ENCODE data around the gene TGM5. TPM values are rescaled to one million over a fixed set of nuclear protein-coding genes. Genes with fewer than 3 reads are reported as not detected.

Gene TGM5
- total and polyA plus RNA-seq, 4 experiments from 2014 or later: not detected

- POLR2A ChIA-PET (ENCODE audit: partially characterized antibody): no interaction called here
- Mint-ChIP-seq H3K27ac (peak overlapping the region in 1 of 7 donors; percentile 6), H3K4me1 (peaks cover 3 to 16% (median 7%) of the 10 kb centered on the region in 4 donors), H3K27me3 (peaks cover 12 to 20% of the 10 kb centered on the region in 2 donors), H3K9me3 (peaks cover 0 to 6% (median 3%) of the 10 kb centered on the region in 8 donors), H3K4me3 (no peak overlapping the region), H3K36me3 (no peaks in the 10 kb centered on the region)
- CTCF ChIA-PET (ENCODE audit: partially characterized antibody): interaction anchor here (1.9 to 3.3 kb wide), 2 partner anchors 18 to 43 kb away, joined by 7 to 17 read pairs; no protein-coding TSS in a partner anchor
- DNase-seq: no peak
- H3K4me1 ChIP-seq (ENCODE audit: insufficient read depth, low read length): peaks cover 7% of the 10 kb centered on the region
- intact Hi-C loops (cut with micrococcal nuclease): no loop called here
- no peaks in the 10 kb centered on the region for H3K36me3 ChIP-seq (ENCODE audit: insufficient read depth, low read length)
- H3K27me3 ChIP-seq (ENCODE audit: insufficient read depth, low read length): no peaks in the 10 kb centered on the region
- no peak overlapping the region for H3K4me3 ChIP-seq (ENCODE audit: low read length in 2 of 2)
- H3K27ac ChIP-seq (ENCODE audit: low read depth, low read length): no peak overlapping the region
- H3K9me3 ChIP-seq (ENCODE audit: control insufficient read depth in 1 of 2, low read length in 2 of 2): no peaks in the 10 kb centered on the region
These were observed 1.7 kb upstream of the TGM5 start for GRCh38 chr15:43268111-43269105.

GRCh38 chr15:43267439-43267838 lies 711 bp upstream of the TGM5 start:
- POLR2A ChIA-PET (ENCODE audit: partially characterized antibody): no interaction called here
- Histone ChIP-seq H3K9me3 (ENCODE audit: control insufficient read depth in 1 of 2, low read length in 2 of 2) (no peaks in the 10 kb centered on the region), H3K4me1 (ENCODE audit: insufficient read depth, low read length) (peaks cover 7% of the 10 kb centered on the region), H3K27ac (ENCODE audit: low read depth, low read length) (no peak overlapping the region), H3K36me3 (ENCODE audit: insufficient read depth, low read length) (no peaks in the 10 kb centered on the region), H3K4me3 (ENCODE audit: low read length in 2 of 2) (no peak overlapping the region), H3K27me3 (ENCODE audit: insufficient read depth, low read length) (no peaks in the 10 kb centered on the region)
- no peak overlapping the region for H3K27ac Mint-ChIP-seq
- CTCF ChIA-PET (ENCODE audit: partially characterized antibody): interaction anchor here (1.9 to 3.3 kb wide), 2 partner anchors 19 to 42 kb away, joined by 7 to 17 read pairs; no protein-coding TSS in a partner anchor
- peaks cover 3 to 16% (median 7%) of the 10 kb centered on the region in 4 donors for H3K4me1 Mint-ChIP-seq
- peaks cover 11 to 20% of the 10 kb centered on the region in 2 donors for H3K27me3 Mint-ChIP-seq
- intact Hi-C loops (cut with micrococcal nuclease): no loop called here
- no peak overlapping the region for H3K4me3 Mint-ChIP-seq
- no peaks in the 10 kb centered on the region for H3K36me3 Mint-ChIP-seq
- peaks cover 0 to 5% (median 3%) of the 10 kb centered on the region in 8 donors for H3K9me3 Mint-ChIP-seq
- DNase-seq: no peak

GRCh38 chr15:43266386-43266785 lies 342 bp downstream of the TGM5 start:
- H3K27ac Mint-ChIP-seq: no peak overlapping the region
- peaks cover 10 to 19% of the 10 kb centered on the region in 2 donors for H3K27me3 Mint-ChIP-seq
- intact Hi-C loops (cut with micrococcal nuclease): no loop called here
- H3K36me3 Mint-ChIP-seq: no peaks in the 10 kb centered on the region
- Histone ChIP-seq H3K36me3 (ENCODE audit: insufficient read depth, low read length) (no peaks in the 10 kb centered on the region), H3K4me1 (ENCODE audit: insufficient read depth, low read length) (peaks cover 7% of the 10 kb centered on the region), H3K4me3 (ENCODE audit: low read length in 2 of 2) (no peak overlapping the region), H3K27me3 (ENCODE audit: insufficient read depth, low read length) (no peaks in the 10 kb centered on the region), H3K27ac (ENCODE audit: low read depth, low read length) (no peak overlapping the region), H3K9me3 (ENCODE audit: control insufficient read depth in 1 of 2, low read length in 2 of 2) (no peaks in the 10 kb centered on the region)
- POLR2A ChIA-PET (ENCODE audit: partially characterized antibody): no interaction called here
- no peak overlapping the region for H3K4me3 Mint-ChIP-seq
- CTCF ChIA-PET (ENCODE audit: partially characterized antibody): interaction anchor here (1.6 to 3.3 kb wide), 2 partner anchors 20 to 40 kb away, joined by 4 to 17 read pairs; no protein-coding TSS in a partner anchor
- DNase-seq: no peak
- H3K4me1 Mint-ChIP-seq: peaks cover 3 to 15% (median 7%) of the 10 kb centered on the region in 4 donors
- H3K9me3 Mint-ChIP-seq: peaks cover 0 to 2% (median 0%) of the 10 kb centered on the region in 8 donors

- H3K9me3 ChIP-seq (ENCODE audit: control insufficient read depth in 1 of 2, low read length in 2 of 2): no peaks in the 10 kb centered on the region
- POLR2A ChIA-PET (ENCODE audit: partially characterized antibody): no interaction called here
- H3K4me1 ChIP-seq (ENCODE audit: insufficient read depth, low read length): no peaks in the 10 kb centered on the region
- no peaks in the 10 kb centered on the region for H3K36me3 ChIP-seq (ENCODE audit: insufficient read depth, low read length)
- CTCF ChIA-PET (ENCODE audit: partially characterized antibody): no interaction called here
- Mint-ChIP-seq H3K27ac (no peak overlapping the region), H3K4me3 (no peak overlapping the region), H3K4me1 (no peaks in the 10 kb centered on the region), H3K27me3 (peaks cover 0 to 6% of the 10 kb centered on the region in 2 donors), H3K36me3 (no peaks in the 10 kb centered on the region), H3K9me3 (no peaks in the 10 kb centered on the region)
- intact Hi-C loops (cut with micrococcal nuclease): no loop called here
- no peak overlapping the region for H3K27ac ChIP-seq (ENCODE audit: low read depth, low read length)
- H3K27me3 ChIP-seq (ENCODE audit: insufficient read depth, low read length): no peaks in the 10 kb centered on the region
- DNase-seq: no peak
- H3K4me3 ChIP-seq (ENCODE audit: low read length in 2 of 2): no peak overlapping the region
These were observed 6.6 kb downstream of the TGM5 start for GRCh38 chr15:43260011-43260615.

DNA sequence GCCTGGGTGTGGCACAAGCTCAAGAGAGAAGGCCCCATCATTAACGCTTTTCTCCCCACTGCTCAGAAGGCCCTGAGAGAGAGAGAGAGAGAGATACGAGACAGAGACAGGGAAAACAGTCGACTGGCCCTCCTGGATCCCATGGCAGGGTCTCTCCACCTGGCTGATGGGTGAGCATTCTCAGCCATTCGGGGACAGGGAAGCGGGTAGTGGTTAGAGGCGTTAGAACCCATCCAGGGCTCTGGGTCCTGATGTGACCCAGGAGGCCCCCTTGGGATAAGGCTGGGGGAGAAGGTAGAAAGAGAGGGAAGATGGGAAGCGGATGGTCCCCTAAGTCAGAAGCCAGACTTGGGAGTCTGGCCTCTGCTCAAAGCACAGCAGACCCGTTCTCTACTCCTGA lies 7.9 kb downstream of the TGM5 start:
- Mint-ChIP-seq H3K36me3 (no peaks in the 10 kb centered on the region), H3K9me3 (no peaks in the 10 kb centered on the region), H3K27me3 (peaks cover 3 to 4% of the 10 kb centered on the region in 2 donors), H3K4me1 (peaks cover 0 to 2% (median 0%) of the 10 kb centered on the region in 4 donors), H3K4me3 (no peak overlapping the region), H3K27ac (no peak overlapping the region)
- no peaks in the 10 kb centered on the region for H3K9me3 ChIP-seq (ENCODE audit: control insufficient read depth in 1 of 2, low read length in 2 of 2)
- no peaks in the 10 kb centered on the region for H3K27me3 ChIP-seq (ENCODE audit: insufficient read depth, low read length)
- ChIA-PET POLR2A (ENCODE audit: partially characterized antibody) (no interaction called here), CTCF (ENCODE audit: partially characterized antibody) (no interaction called here)
- no peak overlapping the region for H3K4me3 ChIP-seq (ENCODE audit: low read length in 2 of 2)
- DNase-seq: no peak
- intact Hi-C loops (cut with micrococcal nuclease): no loop called here
- H3K4me1 ChIP-seq (ENCODE audit: insufficient read depth, low read length): peaks cover 3% of the 10 kb centered on the region
- no peaks in the 10 kb centered on the region for H3K36me3 ChIP-seq (ENCODE audit: insufficient read depth, low read length)
- no peak overlapping the region for H3K27ac ChIP-seq (ENCODE audit: low read depth, low read length)

GRCh38 chr15:43256341-43256740 lies 10.4 kb downstream of the TGM5 start:
- POLR2A ChIA-PET (ENCODE audit: partially characterized antibody): no interaction called here
- peaks cover 10% of the 10 kb centered on the region for H3K4me1 ChIP-seq (ENCODE audit: insufficient read depth, low read length)
- no peak overlapping the region for H3K27ac Mint-ChIP-seq
- peaks cover 3 to 10% of the 10 kb centered on the region in 2 donors for H3K27me3 Mint-ChIP-seq
- no peaks in the 10 kb centered on the region for H3K9me3 Mint-ChIP-seq
- intact Hi-C loops (cut with micrococcal nuclease): no loop called here
- H3K36me3 ChIP-seq (ENCODE audit: insufficient read depth, low read length): no peaks in the 10 kb centered on the region
- H3K36me3 Mint-ChIP-seq: no peaks in the 10 kb centered on the region
- CTCF ChIA-PET (ENCODE audit: partially characterized antibody): no interaction called here
- no peaks in the 10 kb centered on the region for H3K9me3 ChIP-seq (ENCODE audit: control insufficient read depth in 1 of 2, low read length in 2 of 2)
- H3K27me3 ChIP-seq (ENCODE audit: insufficient read depth, low read length): no peaks in the 10 kb centered on the region
- H3K4me3 ChIP-seq (ENCODE audit: low read length in 2 of 2): no peak overlapping the region
- DNase-seq: no peak
- H3K4me1 Mint-ChIP-seq: peaks cover 0 to 14% (median 2%) of the 10 kb centered on the region in 4 donors
- no peak overlapping the region for H3K4me3 Mint-ChIP-seq
- H3K27ac ChIP-seq (ENCODE audit: low read depth, low read length): no peak overlapping the region

GRCh38 chr15:43255376-43255775 lies 11.4 kb downstream of the TGM5 start:
- ChIA-PET CTCF (ENCODE audit: partially characterized antibody) (no interaction called here), POLR2A (ENCODE audit: partially characterized antibody) (no interaction called here)
- Histone ChIP-seq H3K27me3 (ENCODE audit: insufficient read depth, low read length) (no peaks in the 10 kb centered on the region), H3K4me3 (ENCODE audit: low read length in 2 of 2) (no peak overlapping the region), H3K9me3 (ENCODE audit: control insufficient read depth in 1 of 2, low read length in 2 of 2) (no peaks in the 10 kb centered on the region), H3K36me3 (ENCODE audit: insufficient read depth, low read length) (no peaks in the 10 kb centered on the region), H3K4me1 (ENCODE audit: insufficient read depth, low read length) (peaks cover 10% of the 10 kb centered on the region), H3K27ac (ENCODE audit: low read depth, low read length) (no peak overlapping the region)
- Mint-ChIP-seq H3K27ac (no peak overlapping the region), H3K4me1 (peaks cover 0 to 14% (median 2%) of the 10 kb centered on the region in 4 donors), H3K27me3 (peaks cover 3 to 10% of the 10 kb centered on the region in 2 donors), H3K36me3 (no peaks in the 10 kb centered on the region), H3K4me3 (no peak overlapping the region), H3K9me3 (peaks cover 0 to 2% (median 0%) of the 10 kb centered on the region in 8 donors)
- intact Hi-C loops (cut with micrococcal nuclease): no loop called here
- no peak for DNase-seq
